Measurements from ENCODE around the gene CCDC92.

- TF ChIP-seq CTCF (conservative IDR thresholded peaks at IDR 0.05 in 1 of 2, IDR thresholded peaks at IDR 0.05 in 1 of 2; ENCODE audit: extremely low read depth in 1 of 2, insufficient read depth in 1 of 2, low read depth in 1 of 2, low read length in 2 of 2) (no peak), EZH2 (IDR thresholded peaks at IDR 0.05; ENCODE audit: borderline replicate concordance, low read length) (no peak)
Observed at GRCh38 chr12:123940627-123940966, 32.0 kb downstream of the CCDC92 start.

Measured in mammary epithelial cell (primary cell).